ENCODE data around the gene MIX23. TPM values are rescaled to one million over a fixed set of nuclear protein-coding genes. Genes with fewer than 3 reads are reported as not detected.
A peak's percentile ranks its signal among the peaks of the same experiment; 100 is the strongest.

Gene MIX23
- total RNA-seq, 2 experiments from 2014 or later = 154 to 168 TPM

- ChIA-PET POLR2A (no interaction called here), CTCF (interaction anchor here (0.9 to 1.6 kb wide), 3 partner anchors 9 to 50 kb away, joined by 3 to 6 read pairs (median 3); no protein-coding TSS in a partner anchor)
- H3K4me3 Mint-ChIP-seq = no peak overlapping the region
- intact Hi-C loops (cut with micrococcal nuclease) = no loop called here
- no peak overlapping the region for H3K27ac Mint-ChIP-seq
- ATAC-seq (no peak), DNase-seq (peak; percentile 39)
- H3K36me3 Mint-ChIP-seq (ENCODE audit: low read depth) = peaks cover 11% of the 10 kb centered on the region
- H3K27me3 Mint-ChIP-seq = no peaks in the 10 kb centered on the region
- H3K9me3 Mint-ChIP-seq = no peaks in the 10 kb centered on the region
- peaks cover 7% of the 10 kb centered on the region for H3K4me1 Mint-ChIP-seq (ENCODE audit: low read depth)
- TF ChIP-seq CTCF (IDR thresholded peaks at IDR 0.05) = no peak
Observed at GRCh38 chr3:122356402-122356801, 26.6 kb downstream of the MIX23 start.

- intact Hi-C loops (cut with micrococcal nuclease) = no loop called here
- DNase-seq (no peak), ATAC-seq (no peak)
- H3K4me1 Mint-ChIP-seq (ENCODE audit: low read depth) = peaks cover 7% of the 10 kb centered on the region
- H3K4me3 Mint-ChIP-seq = no peak overlapping the region
- ChIA-PET CTCF (no interaction called here), POLR2A (interaction anchor here (0.7 kb wide), 1 partner anchor 292 kb away, joined by 3 read pairs; no protein-coding TSS in a partner anchor)
- no peaks in the 10 kb centered on the region for H3K27me3 Mint-ChIP-seq
- no peaks in the 10 kb centered on the region for H3K9me3 Mint-ChIP-seq
- H3K27ac Mint-ChIP-seq = no peak overlapping the region
- no peak for TF ChIP-seq CTCF (IDR thresholded peaks at IDR 0.05)
- H3K36me3 Mint-ChIP-seq (ENCODE audit: low read depth) = peaks cover 11% of the 10 kb centered on the region
Observed at GRCh38 chr3:122355612-122356011, 27.4 kb downstream of the MIX23 start.

GRCh38 chr3:122353893-122354401 is 29.1 kb downstream of the MIX23 start:
- intact Hi-C loops (cut with micrococcal nuclease) = no loop called here
- H3K27me3 Mint-ChIP-seq = no peaks in the 10 kb centered on the region
- H3K27ac Mint-ChIP-seq = no peak overlapping the region
- no peak for DNase-seq
- ChIA-PET POLR2A (no interaction called here), CTCF (interaction anchor here (0.5 to 1.7 kb wide), 3 partner anchors 9 to 268 kb away, joined by 3 to 5 read pairs (median 3); no protein-coding TSS in a partner anchor)
- ATAC-seq = no peak
- peaks cover 7% of the 10 kb centered on the region for H3K36me3 Mint-ChIP-seq (ENCODE audit: low read depth)
- H3K9me3 Mint-ChIP-seq = no peaks in the 10 kb centered on the region
- no peak overlapping the region for H3K4me3 Mint-ChIP-seq
- peaks cover 7% of the 10 kb centered on the region for H3K4me1 Mint-ChIP-seq (ENCODE audit: low read depth)
- no peak for TF ChIP-seq CTCF (IDR thresholded peaks at IDR 0.05)

- no peak for TF ChIP-seq CTCF (IDR thresholded peaks at IDR 0.05)
Observed at GRCh38 chr3:122353215-122353614, 29.8 kb downstream of the MIX23 start.

GRCh38 chr3:122351612-122352011 is 31.4 kb downstream of the MIX23 start:
- ATAC-seq (no peak), DNase-seq (no peak)
- no peak for TF ChIP-seq CTCF (IDR thresholded peaks at IDR 0.05)
- ChIA-PET CTCF (no interaction called here), POLR2A (no interaction called here)
- H3K27me3 Mint-ChIP-seq = peaks cover 2% of the 10 kb centered on the region
- H3K4me3 Mint-ChIP-seq = no peak overlapping the region
- no peaks in the 10 kb centered on the region for H3K36me3 Mint-ChIP-seq (ENCODE audit: low read depth)
- no peaks in the 10 kb centered on the region for H3K9me3 Mint-ChIP-seq
- H3K27ac Mint-ChIP-seq = no peak overlapping the region
- intact Hi-C loops (cut with micrococcal nuclease) = no loop called here
- H3K4me1 Mint-ChIP-seq (ENCODE audit: low read depth) = no peaks in the 10 kb centered on the region

More at GRCh38 chr3:122353215-122353614, 29.8 kb downstream of the MIX23 start:
- Mint-ChIP-seq H3K27ac (no peak overlapping the region), H3K36me3 (ENCODE audit: low read depth) (no peaks in the 10 kb centered on the region), H3K4me1 (ENCODE audit: low read depth) (no peaks in the 10 kb centered on the region), H3K4me3 (no peak overlapping the region), H3K9me3 (no peaks in the 10 kb centered on the region), H3K27me3 (no peaks in the 10 kb centered on the region)
- ChIA-PET CTCF (interaction anchor here (1.2 to 1.7 kb wide), 2 partner anchors 10 kb away, joined by 3 to 5 read pairs; no protein-coding TSS in a partner anchor), POLR2A (interaction anchor here (0.7 kb wide), 1 partner anchor 124 kb away, joined by 3 read pairs; no protein-coding TSS in a partner anchor)
- ATAC-seq = no peak
- intact Hi-C loops (cut with micrococcal nuclease) = no loop called here
- DNase-seq = no peak
